Frontal cortex (tissue), 4 donors: ENCODE measurements around the gene XKR3. TPM values are rescaled to one million over a fixed set of nuclear protein-coding genes. Genes with fewer than 3 reads are reported as not detected.
"Not testable (repeated sequence)": the region's sequence is repeated elsewhere in the genome, so short reads cannot be mapped to it uniquely, and the experiment has no call there.

Experiments used
- DNase-seq, 2 donors: peaks; one replicate each; pipeline ENCODE4 v3.0.0; 2012; ENCODE audit warnings: low spot score in 2 of 2
- FAIRE-seq: peaks from 2 replicates; lab custom pipeline; 2012; peaks lifted over from hg19 to GRCh38; lab: Jason Lieb, UNC
- total RNA-seq: library from RNA; depleted of rRNA; stranded (reverse); fragments of >200 nt; gene quantifications from one replicate; pipeline ENCODE4 v1.2.3, GENCODE V29; 2014
- donor health status: control.
- donor health status: control.
- donor health status: control.

XKR3 gene
- not detected for total RNA-seq

- FAIRE-seq (no peak), DNase-seq (no peak)
These were observed at the start of gene XKR3 for GRCh38 chr22:16824716-16825687. Gene XKR3, minus strand, starts transcription at chr22:16825411. Its CDS starts 17,338 bp downstream, at chr22:16808073.

DNA sequence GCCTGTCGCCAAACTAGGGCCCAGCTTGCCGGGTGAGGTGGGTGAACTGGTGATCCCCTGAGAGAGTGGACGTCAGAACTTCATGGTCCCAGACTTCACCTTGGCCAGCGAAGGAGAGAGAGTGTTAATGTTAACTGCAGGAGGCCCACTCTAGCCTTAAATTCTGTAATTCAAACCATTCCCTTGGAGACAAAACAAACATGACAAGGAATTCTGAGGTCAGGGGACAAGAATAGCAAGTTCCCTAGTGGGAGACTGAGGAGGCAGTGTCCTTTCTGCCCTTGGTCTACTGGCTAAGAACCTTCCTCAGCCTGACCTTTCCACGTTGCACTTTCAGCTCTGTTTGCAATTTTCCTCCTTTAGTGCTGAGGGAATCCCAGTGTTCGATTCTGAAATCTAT lies 44.4 kb upstream of the XKR3 start:
- not testable (repeated sequence) for FAIRE-seq, DNase-seq

DNA sequence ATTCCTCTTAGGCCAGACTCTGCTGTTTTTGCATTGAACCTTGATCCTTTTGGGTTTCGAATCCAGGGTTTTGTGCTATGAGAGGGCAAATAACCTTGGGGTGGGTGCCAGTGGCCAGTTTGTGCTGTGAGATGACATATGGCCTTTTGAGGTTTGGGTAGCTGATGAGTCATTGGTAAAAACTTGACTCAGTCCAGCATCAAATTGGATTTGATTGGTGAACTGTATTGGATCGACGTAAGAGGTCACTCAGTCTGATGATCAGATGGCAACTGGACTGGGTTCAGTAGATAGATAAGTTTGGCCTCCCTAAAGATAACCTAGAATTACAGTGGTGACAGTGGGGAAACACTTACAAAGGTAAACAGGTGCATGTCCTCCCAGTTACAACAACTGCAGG lies 41.0 kb upstream of the XKR3 start:
- FAIRE-seq (no peak), DNase-seq (no peak)

DNA sequence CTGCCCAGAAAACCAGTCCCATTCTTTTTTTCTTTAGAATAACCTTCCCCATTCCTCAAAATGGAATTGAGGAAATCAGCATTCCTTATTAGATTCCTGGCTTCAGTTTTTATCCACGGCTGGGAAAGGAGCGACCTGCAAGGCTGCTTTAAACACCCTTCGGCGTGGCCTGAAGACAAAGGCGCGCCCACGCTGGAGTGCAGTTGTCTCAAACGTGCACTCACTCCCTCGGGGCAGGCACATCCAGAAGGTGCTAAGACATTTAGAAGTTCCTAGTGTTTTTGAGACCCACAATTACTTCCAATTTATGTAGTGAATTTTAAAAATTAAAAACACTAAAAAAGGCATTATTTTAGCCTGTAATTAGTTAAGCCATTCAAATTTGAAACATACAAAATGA lies 31.6 kb upstream of the XKR3 start:
- DNase-seq, FAIRE-seq: not testable (repeated sequence)

DNA sequence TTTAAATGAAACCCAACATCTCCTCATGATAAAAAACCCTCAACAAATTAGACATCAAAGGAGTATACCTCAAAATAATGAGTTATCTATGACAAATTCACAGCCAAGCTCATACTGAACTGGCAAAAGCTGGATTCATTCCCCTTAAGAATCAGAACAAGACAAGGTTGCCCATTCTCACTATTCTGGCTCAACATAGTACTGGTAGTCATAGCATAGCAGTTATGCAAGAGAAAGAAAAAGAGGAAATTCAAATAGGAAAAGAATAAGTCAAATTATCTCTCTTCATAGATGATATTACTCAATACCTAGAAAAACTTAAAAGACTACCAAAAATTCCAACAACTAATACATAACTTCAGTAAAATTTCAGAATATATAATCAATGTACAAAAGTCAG lies 29.4 kb upstream of the XKR3 start:
- no peak for DNase-seq
- no peak for FAIRE-seq

DNA sequence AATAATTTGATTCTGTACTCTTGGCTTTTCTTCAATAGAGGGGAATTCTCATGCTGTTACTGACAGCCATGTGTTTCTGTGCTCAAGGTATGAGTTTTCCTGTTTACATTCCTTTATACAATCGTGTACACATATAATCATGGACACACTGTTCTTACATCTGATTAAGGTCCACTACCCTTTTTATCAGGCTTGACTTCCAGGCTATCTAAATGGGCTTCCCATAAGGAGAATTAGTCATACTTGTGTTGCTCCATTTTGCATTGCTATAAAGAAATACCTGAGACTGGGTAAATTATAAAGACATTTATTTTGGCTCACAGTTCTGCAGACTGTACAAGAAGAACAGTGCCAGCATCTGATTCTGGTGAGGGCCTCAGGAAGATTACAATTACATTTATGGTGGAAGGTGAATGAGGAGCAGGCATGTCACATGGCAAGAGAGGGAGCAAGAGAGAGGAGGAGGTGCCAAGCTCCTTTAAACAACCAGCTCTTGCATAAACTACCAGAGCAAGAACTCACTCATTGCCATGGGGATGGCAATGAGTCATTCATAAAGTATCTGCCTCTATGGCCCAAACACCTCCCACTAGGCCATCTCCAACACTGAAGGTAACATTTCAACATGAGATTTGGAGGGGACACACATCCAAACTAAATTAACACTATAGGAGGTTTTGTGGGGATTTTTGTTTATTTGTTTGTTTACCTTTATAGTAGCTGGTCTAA lies 26.2 kb upstream of the XKR3 start:
- FAIRE-seq, DNase-seq: not testable (repeated sequence)

- DNase-seq, result no peak
- FAIRE-seq, result no peak
These were observed 22.1 kb upstream of the XKR3 start for GRCh38 chr22:16847271-16847670.

DNA sequence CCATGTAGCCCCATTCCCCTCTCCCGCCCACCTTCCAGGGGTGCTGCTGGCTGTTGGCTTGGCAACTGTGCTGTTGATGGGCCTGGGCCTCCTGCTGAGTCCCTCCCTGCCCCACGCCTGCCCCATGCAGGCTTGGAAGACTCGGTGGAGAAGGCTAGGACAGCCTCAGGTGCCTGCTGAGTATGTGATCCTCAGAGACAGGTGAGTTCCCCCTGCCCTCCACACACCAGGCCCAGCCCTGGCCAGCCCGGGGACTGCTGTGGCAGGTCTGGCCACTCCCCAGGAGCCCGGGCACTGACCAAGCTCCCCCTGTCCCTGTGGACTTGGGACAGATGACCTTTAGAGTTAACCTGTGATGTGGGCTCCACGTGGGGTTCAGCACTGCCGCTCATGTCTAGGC lies 20.7 kb upstream of the XKR3 start:
- no peak for DNase-seq

GRCh38 chr22:16845465-16845864 lies 20.3 kb upstream of the XKR3 start:
- no peak for DNase-seq
- FAIRE-seq, result no peak

More for the DNA sequence above, 20.7 kb upstream of the XKR3 start:
- no peak for FAIRE-seq

DNA sequence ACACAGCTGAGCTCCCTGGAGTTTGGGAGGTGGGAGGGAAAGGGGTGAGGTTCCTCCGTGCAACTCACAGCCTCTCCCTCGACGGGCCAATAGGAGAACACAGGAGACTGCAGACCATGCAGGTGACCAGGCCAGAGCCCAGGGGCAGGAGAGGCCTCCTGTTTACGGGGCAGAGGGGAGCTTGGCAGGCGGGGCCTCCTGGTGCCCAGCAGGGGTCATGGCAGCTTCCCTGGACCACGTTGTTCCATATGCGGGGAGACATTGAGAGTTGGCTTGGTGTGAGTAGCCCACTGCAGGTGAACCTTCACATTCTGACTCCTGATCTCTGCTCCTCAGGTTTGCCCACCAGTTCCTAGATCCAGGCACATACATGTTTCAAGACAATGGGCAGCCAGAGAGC lies 19.3 kb upstream of the XKR3 start:
- FAIRE-seq (no peak), DNase-seq (no peak)

DNA sequence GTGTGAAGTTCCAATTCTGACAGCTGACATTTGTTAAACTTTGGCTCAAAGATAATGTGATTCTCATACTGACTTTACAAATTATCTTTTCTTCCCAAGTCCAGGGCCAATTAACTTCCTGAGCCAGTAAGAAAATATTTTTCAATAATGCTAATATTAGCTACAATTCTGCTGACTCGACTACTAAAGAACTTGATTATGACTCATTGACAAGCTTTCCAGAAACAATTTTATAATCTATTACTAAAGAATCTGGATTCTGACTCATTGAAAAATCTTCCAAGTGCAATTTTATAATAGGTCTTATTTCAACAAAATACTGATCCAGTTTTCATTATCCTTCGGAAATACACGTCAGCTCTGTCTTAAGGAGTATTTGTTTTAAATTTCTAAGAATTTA lies 12.9 kb upstream of the XKR3 start:
- DNase-seq (no peak), FAIRE-seq (no peak)

GRCh38 chr22:16834971-16835370 lies 9.8 kb upstream of the XKR3 start:
- FAIRE-seq, result no peak
- no peak for DNase-seq

- no peak for DNase-seq
- no peak for FAIRE-seq
These were observed 6.0 kb upstream of the XKR3 start for GRCh38 chr22:16831257-16831656.

DNA sequence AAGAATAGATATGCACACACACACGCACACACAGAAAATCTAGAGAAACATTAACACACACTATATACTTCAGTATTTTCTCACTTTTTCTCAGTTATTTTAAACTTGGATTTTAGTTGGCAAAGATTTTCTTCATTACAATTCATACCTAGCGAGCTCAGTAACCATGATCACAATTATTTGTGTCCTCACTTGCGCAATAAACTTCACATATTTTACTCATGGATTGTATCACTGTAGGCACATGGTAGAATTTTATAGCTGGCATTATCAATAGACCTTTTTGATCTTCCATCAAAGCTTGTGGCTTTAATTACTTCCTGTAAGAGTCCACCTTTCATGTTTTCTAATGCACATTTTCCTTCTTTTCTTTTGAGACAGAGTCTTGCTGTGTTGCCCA lies 4.8 kb upstream of the XKR3 start:
- FAIRE-seq (no peak), DNase-seq (no peak)

DNA sequence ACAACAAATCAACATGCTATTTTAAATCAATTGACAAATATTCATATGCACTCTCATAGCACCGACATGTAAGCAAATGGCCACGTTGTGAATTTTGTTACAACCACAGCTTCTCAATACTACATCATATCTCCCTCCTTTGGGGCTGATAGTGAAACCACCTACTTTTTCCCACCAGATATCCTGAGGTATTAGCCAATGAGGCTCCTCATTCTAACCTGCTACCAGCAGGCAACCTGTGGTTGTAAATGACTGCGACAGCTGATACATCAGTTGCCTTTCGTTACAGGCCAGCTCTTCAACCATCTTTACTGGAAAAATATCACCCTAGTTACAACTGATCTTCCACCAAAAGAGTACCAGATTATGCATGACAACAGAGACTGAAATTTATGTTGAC lies 3.7 kb upstream of the XKR3 start:
- no peak for FAIRE-seq
- no peak for DNase-seq

DNA sequence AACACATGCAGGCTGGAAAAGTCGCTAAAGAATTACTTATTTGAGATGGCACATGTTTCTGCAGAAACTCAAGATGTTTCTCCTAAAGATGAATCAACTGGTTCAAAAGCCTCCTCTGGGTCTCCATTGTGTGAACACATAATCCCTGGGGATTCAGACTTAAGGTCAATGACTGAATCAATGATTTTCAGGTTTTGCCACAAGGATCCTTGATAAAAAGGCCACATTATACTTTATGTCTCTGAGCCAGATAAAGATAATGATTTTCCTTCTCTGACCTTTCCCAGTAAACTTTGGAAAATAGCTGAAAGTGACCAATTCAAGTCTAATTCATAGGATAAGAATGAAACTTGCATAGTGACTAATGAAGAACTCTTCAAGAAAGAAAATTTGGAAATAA lies 2.3 kb upstream of the XKR3 start:
- no peak for DNase-seq
- FAIRE-seq, result no peak

DNA sequence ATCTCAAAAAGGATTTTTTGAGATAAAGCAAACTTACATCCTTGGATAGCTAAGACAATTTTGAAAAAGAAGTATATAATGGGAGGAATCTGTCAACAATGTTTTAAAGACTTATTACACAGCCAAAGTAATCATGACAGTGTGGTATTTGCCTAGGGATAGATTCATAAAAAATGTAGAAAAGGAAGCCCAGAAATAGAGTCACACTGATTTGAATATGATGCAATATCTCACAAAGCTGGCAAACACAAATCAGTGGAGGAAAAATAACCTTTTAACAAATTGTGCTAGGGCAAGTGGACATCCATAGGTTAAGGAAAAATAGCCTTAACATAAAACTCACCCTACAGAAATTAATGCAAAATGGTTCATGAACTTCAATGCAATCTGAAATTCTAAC lies 6.0 kb downstream of the XKR3 start:
- DNase-seq (no peak), FAIRE-seq (no peak)

DNA sequence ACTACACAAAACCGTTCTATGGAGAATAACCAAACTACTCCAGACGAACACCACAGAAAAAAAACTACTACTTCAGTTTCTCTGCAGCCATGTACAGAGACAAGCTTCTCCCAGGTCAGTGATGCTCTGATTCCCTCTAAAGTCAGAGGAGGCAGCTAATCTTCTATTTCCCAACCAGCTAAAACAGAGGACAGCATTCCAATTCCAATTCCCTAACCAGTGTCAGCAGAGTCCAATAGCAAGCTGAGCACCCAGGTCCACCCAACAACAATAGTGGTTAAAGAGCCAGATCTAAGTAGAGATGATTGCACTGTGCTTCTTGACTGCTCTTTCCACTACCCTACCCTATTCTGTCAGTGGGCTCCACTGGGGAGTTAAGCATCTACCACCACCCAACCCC lies 6.7 kb downstream of the XKR3 start:
- no peak for FAIRE-seq
- no peak for DNase-seq

GRCh38 chr22:16815073-16815472 lies 10.1 kb downstream of the XKR3 start:
- FAIRE-seq (no peak), DNase-seq (no peak)

DNA sequence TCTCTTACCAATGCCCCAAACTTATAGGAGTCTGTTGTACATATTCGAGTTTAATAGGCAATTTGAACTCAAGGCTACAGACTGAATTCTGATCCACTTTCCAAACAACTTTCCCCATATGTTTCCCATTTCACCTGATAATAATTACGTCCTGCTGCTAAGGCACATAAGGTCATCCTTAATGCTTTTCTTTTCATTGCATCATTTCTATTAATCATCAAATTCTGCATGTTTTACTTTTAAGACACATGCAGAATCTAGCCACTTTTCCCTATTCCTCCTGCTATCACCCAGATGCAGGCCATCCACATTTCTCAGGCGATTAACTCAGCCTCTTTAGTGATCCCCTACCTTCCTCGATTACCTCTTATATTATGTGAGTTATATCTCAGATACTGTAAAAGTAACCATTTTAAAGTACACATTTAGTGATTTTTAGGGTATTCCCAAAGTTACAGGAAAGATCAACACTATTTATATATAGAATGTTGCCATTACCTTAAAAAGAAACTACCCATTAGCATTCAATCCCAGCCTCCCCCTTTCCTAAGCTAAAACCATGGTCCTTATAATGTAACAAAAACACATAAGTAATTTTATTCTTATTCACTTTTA lies 14.9 kb downstream of the XKR3 start:
- FAIRE-seq (no peak), DNase-seq (no peak)

DNA sequence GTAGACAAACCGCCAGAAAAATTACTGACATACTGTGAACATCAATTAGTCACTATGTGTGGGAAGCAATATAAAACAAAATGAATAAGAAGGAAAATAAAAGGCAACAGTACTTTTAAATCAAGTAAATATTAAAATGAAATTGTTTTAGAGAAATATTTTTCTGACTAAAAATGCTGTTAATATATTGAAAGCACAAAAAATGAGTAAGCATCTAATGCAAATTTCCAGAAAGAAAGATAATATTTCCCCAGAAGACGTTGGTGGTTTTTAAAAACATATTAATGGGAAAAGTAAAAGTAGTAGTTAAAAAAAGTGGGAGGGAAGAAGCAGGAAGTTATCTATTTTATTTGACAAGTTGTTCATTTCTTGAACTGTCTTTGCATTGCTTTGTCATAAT lies 16.5 kb downstream of the XKR3 start:
- FAIRE-seq (no peak), DNase-seq (no peak)
